Erythroblast (primary cell): ENCODE results near the gene PUS10.

Experiments used
- DNase-seq, 2 experiments: peaks; one replicate each; lab custom pipeline; 2025; lab: John Stamatoyannopoulos, UW
- GATA1 ChIP-seq: IDR thresholded peaks from 2 replicates; pipeline ENCODE4 v1.6.1; 2011; ENCODE audit warnings: low read depth, mild to moderate bottlenecking, control low read depth, low read length, moderate library complexity
- POLR2A ChIP-seq: IDR thresholded peaks from 2 replicates; pipeline ENCODE4 v1.6.1; 2011; ENCODE audit warnings: mild to moderate bottlenecking, low read length

Gene PUS10

DNA sequence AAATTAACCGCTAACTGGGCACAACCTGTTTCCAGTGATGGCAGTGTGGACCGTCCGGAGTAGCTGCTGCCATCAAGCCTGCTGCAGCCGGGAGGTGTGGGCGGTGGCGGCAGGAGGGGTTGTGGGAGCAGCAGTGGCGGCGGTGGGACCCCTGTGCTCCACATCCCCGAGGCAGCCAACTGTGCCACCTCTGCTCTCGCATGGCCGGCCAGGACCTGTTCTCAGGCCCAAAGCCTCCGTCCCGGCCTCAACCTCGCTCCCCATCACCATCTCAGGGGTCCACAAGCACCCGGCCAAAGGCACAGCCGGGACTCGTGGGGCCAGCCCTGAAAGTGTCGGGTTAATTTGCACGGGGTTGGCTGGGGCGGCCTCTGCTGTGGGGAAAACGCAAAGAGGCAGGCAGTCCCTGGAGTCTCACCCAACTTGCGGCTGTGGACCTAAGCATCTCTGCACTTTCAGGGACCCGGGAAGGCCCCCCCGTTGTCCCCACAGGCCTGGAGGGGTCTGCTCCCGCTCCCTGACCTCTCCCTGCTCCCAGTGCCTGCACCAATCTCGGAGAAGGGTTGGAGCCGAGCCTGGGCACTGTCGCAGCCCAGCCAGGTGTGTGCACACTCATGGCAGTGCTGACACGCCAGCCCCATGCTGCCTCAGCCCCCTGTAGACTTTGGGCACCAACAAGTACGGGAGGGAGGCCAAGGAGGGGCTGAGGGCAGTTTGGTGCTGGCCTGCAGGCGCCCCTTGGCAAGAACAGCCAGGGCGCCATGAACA is 45.0 kb downstream of the PUS10 start:
- DNase-seq, result no peak
- no peak for TF ChIP-seq POLR2A
- TF ChIP-seq GATA1, result no peak

- no peak for DNase-seq
- no peak for TF ChIP-seq GATA1
- TF ChIP-seq POLR2A, result no peak
Measured at GRCh38 chr2:60966507-60967405, 51.3 kb downstream of the PUS10 start.

DNA sequence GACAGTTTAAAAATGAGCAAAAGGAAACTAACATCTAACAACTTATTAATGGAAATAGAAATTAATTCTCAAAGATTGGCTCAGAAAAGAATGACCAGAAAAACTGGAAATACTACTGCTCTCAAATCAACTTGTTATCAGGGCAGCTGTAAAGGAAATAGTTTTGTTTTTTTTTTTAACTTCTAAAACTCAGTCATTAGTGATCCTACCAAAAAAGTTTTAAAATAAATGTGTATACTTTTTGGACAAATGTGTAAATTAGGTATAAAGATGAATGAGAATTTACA is 52.6 kb downstream of the PUS10 start:
- TF ChIP-seq GATA1 (no peak), POLR2A (no peak)
- no peak for DNase-seq

- DNase-seq, result no peak
- TF ChIP-seq GATA1, result no peak
- no peak for TF ChIP-seq POLR2A
Measured at GRCh38 chr2:60964651-60965498, 53.2 kb downstream of the PUS10 start.

DNA sequence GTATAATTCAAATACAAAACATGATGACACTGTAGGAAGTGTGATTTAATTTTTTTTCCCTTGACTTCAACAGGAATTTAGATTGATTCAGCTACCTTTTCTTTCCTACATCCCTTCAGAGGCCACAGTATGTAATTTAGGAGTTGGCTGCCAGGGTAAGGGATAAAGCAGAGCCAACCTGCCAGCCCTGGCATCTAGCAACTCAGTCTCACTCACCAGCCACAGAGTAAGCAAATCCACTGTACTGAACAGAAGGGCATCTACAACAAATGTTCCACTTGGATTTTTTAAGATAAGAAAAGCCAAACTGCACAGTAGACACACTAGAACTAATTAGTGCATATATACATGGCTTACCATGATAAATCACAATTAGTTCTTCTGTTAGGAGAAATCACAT is 54.9 kb downstream of the PUS10 start:
- TF ChIP-seq POLR2A (no peak), GATA1 (no peak)
- DNase-seq, result no peak

GRCh38 chr2:60962528-60962927 is 55.5 kb downstream of the PUS10 start:
- peak; percentile 5 to 55 for DNase-seq
- TF ChIP-seq POLR2A (no peak), GATA1 (no peak)

GRCh38 chr2:60961457-60961856 is 56.6 kb downstream of the PUS10 start:
- no peak for TF ChIP-seq GATA1
- no peak for TF ChIP-seq POLR2A
- no peak for DNase-seq

DNA sequence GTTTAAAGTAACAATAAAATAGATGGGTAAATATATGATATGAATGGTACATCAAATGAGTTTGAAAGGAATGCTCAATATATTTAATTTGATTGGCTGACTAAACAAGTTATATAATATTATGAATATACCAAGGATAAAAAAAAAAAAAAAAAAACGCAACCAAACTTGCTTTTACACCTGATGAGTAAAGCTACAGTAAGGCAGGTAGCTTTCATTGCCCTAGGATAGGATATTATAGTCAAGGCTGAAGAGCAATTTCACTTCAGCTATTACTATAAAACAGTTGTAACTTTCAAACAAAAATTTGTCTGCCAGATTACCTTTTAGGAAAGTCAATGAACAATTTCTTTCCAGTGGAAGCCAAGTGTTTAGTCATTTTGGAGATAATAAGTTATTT is 57.3 kb downstream of the PUS10 start:
- no peak for TF ChIP-seq POLR2A
- no peak for TF ChIP-seq GATA1
- DNase-seq, result no peak

DNA sequence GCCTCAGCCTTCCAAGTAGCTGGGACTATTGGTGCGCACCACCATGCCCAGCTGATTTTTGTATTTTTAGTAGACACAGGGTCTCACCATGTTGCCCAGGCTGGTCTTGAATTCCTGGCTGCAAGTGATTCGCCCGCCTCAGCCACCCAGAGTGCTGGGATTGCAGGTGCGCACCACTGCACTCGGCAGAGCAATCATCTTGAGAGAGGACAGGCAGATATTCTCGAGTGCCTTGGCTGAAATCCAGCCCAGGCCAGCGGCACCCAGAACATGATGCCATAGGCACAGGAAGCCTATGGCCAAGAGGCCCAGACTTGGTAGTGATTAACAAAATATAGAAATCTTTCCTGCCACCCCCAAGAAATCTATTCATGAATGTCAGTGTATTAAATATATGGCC is 58.6 kb downstream of the PUS10 start:
- DNase-seq, result no peak
- no peak for TF ChIP-seq GATA1
- no peak for TF ChIP-seq POLR2A

- DNase-seq, result no peak
- TF ChIP-seq GATA1 (no peak), POLR2A (no peak)
Measured at GRCh38 chr2:60958800-60959199, 59.3 kb downstream of the PUS10 start.

- TF ChIP-seq GATA1 (no peak), POLR2A (no peak)
- DNase-seq, result no peak
Measured at GRCh38 chr2:60958361-60958760, 59.7 kb downstream of the PUS10 start.

DNA sequence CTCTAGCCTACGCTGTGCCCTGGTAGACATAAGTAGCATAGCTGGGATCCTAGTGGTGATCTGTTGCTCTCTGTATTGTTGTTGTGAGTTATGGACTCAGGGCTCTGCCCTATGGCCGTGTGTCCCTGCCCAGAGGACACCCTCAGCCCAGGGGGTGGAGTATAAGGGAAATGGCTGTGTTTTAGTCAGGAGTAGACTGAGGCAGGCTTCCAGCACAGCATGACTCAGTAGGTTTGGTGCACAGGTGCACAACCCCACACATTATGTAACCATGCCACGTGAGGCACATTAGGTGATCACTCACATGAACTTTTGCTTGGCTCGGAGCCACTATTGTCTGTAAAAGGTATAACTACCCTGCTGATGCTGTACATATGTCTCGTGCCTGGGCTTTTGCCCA is 60.4 kb downstream of the PUS10 start:
- TF ChIP-seq POLR2A, result no peak
- TF ChIP-seq GATA1, result no peak
- no peak for DNase-seq

DNA sequence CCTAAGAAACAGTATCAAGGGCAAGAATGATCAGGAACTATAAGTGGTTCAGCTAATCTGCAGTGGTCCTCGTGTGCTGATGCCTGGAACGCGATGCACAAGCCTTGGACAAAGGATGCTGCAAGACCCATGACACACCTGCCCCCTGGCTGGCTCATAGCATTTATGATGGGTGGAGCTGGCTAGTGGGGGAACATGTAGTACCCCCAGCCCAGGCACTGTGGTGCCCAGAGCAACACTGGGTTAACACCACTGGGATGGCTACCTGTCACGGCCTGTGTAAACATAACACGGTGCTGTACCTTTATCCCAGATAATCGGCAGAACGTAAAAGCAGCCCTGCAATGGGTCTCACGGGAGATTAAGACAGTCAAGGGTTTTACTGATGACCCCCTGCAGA is 60.8 kb downstream of the PUS10 start:
- TF ChIP-seq GATA1, result no peak
- TF ChIP-seq POLR2A, result no peak

More for the DNA sequence above, 60.8 kb downstream of the PUS10 start:
- DNase-seq, result no peak
